ENCODE results near the gene CYSTM1. TPM values are rescaled to one million over a fixed set of nuclear protein-coding genes. Genes with fewer than 3 reads are reported as not detected.

The CYSTM1 gene
- total and polyA plus RNA-seq, 2 of the 8 experiments (the other 6 are each of a cell fraction or from before 2014, with no cell fraction given): 25.0 to 47.8 TPM

- no peak for TF ChIP-seq CTCF (IDR thresholded peaks at IDR 0.05; ENCODE audit: control extremely low read depth in 1 of 3, insufficient read depth in 1 of 3, low read depth in 1 of 3, low read length in 3 of 3)
- no peak for TF ChIP-seq SP1 (IDR thresholded peaks at IDR 0.05; ENCODE audit: low read depth, low read length)
- TF ChIP-seq SUZ12 (IDR thresholded peaks at IDR 0.05; ENCODE audit: low read length): no peak
- no peak for TF ChIP-seq TEAD4 (IDR thresholded peaks at IDR 0.05; ENCODE audit: low read depth, low read length)
- TF ChIP-seq GABPA (IDR thresholded peaks at IDR 0.05; ENCODE audit: borderline replicate concordance, insufficient read depth, low read length): no peak
Measured at GRCh38 chr5:140225396-140225795, 50.4 kb downstream of the CYSTM1 start (continued).

Measured in H1 (cell line).